ENCODE results near the gene CPSF2.
"Not testable (repeated sequence)": the region's sequence is repeated elsewhere in the genome, so short reads cannot be mapped to it uniquely, and the experiment has no call there.

Gene CPSF2

GRCh38 chr14:92160619-92161018, 38.9 kb downstream of the CPSF2 start:
- no peak for DNase-seq

GRCh38 chr14:92161521-92161920, 39.8 kb downstream of the CPSF2 start:
- DNase-seq = no peak

GRCh38 chr14:92164958-92165357, 43.2 kb downstream of the CPSF2 start:
- no peak for DNase-seq

- no peak for DNase-seq
Measured at GRCh38 chr14:92173668-92174067, 51.9 kb downstream of the CPSF2 start.

- no peak for DNase-seq
Measured at GRCh38 chr14:92175811-92176210, 54.0 kb downstream of the CPSF2 start.

GRCh38 chr14:92176476-92176875, 54.7 kb downstream of the CPSF2 start:
- DNase-seq = no peak

- not testable (repeated sequence) for DNase-seq
Measured at GRCh38 chr14:92179178-92179577, 57.4 kb downstream of the CPSF2 start.

- no peak for DNase-seq
Measured at GRCh38 chr14:92185559-92185958, 63.8 kb downstream of the CPSF2 start.

GRCh38 chr14:92187616-92188015, 65.8 kb downstream of the CPSF2 start:
- not testable (repeated sequence) for DNase-seq

- DNase-seq = no peak
Measured at GRCh38 chr14:92190768-92191167, 69.0 kb downstream of the CPSF2 start.

GRCh38 chr14:92198804-92199203, 77.0 kb downstream of the CPSF2 start:
- DNase-seq = no peak

- DNase-seq = no peak
Measured at GRCh38 chr14:92199763-92200162, 78.0 kb downstream of the CPSF2 start.

GRCh38 chr14:92203116-92203515, 81.3 kb downstream of the CPSF2 start:
- no peak for DNase-seq

- DNase-seq = no peak
Measured at GRCh38 chr14:92204792-92205191, 83.0 kb downstream of the CPSF2 start.

GRCh38 chr14:92207012-92207927, 85.5 kb downstream of the CPSF2 start:
- DNase-seq = no peak

- no peak for DNase-seq
Measured at GRCh38 chr14:92207928-92208265, 86.1 kb downstream of the CPSF2 start.

- DNase-seq = no peak
Measured at GRCh38 chr14:92209141-92209540, 87.4 kb downstream of the CPSF2 start.

GRCh38 chr14:92213125-92213524, 91.4 kb downstream of the CPSF2 start:
- DNase-seq = not testable (repeated sequence)

GRCh38 chr14:92215579-92215978, 93.8 kb downstream of the CPSF2 start:
- DNase-seq = no peak

- no peak for DNase-seq
Measured at GRCh38 chr14:92217936-92218335, 96.2 kb downstream of the CPSF2 start.

Data from T-helper 9 cell (primary cell).